Activated CD4-positive, CD25-positive, alpha-beta regulatory T cell treated with anti-CD3 and anti-CD28 coated beads, Interleukin-2, amount 50 U/mL, for 72 hours (primary cell): Measurements from ENCODE around the gene HNF4A.
"Not testable (repeated sequence)": the region's sequence is repeated elsewhere in the genome, so short reads cannot be mapped to it uniquely, and the experiment has no call there.

Source experiments
- DNase-seq: peaks from one replicate; pipeline ENCODE4 v3.0.0; 2021

The HNF4A gene

GRCh38 chr20:44355498-44356352, at the start of gene HNF4A:
Gene HNF4A (plus strand): TSS chr20:44355699. CDS start chr20:44355805, 106 bp downstream.
- no peak for DNase-seq

- no peak for DNase-seq
These were observed 48.6 kb upstream of the HNF4A start for GRCh38 chr20:44306927-44307326.

GRCh38 chr20:44309763-44310663, 45.5 kb upstream of the HNF4A start:
- no peak for DNase-seq

- peak; percentile 100 for DNase-seq
These were observed 44.5 kb upstream of the HNF4A start, which contains the start of gene FITM2 for GRCh38 chr20:44310664-44311639. Gene FITM2 (minus strand): TSS chr20:44311202. CDS start chr20:44311148, 54 bp downstream.

- no peak for DNase-seq
These were observed 40.6 kb upstream of the HNF4A start for GRCh38 chr20:44314870-44315269.

GRCh38 chr20:44319839-44320422, 35.6 kb upstream of the HNF4A start:
- no peak for DNase-seq

GRCh38 chr20:44324343-44324742, 31.2 kb upstream of the HNF4A start:
- DNase-seq, result no peak

- peak; percentile 35 for DNase-seq
These were observed 28.9 kb upstream of the HNF4A start for GRCh38 chr20:44326391-44327159.

- not testable (repeated sequence) for DNase-seq
These were observed 27.8 kb upstream of the HNF4A start for GRCh38 chr20:44327748-44328147.

- DNase-seq, result no peak
These were observed 27.1 kb upstream of the HNF4A start for GRCh38 chr20:44328428-44328827.

- DNase-seq, result no peak
These were observed 24.3 kb upstream of the HNF4A start for GRCh38 chr20:44331201-44331600.

GRCh38 chr20:44334306-44334705, 21.2 kb upstream of the HNF4A start:
- no peak for DNase-seq

GRCh38 chr20:44334709-44335108, 20.8 kb upstream of the HNF4A start:
- no peak for DNase-seq

GRCh38 chr20:44335675-44336074, 19.8 kb upstream of the HNF4A start:
- no peak for DNase-seq

GRCh38 chr20:44336086-44336485, 19.4 kb upstream of the HNF4A start:
- DNase-seq, result no peak

GRCh38 chr20:44336725-44337380, 18.6 kb upstream of the HNF4A start, which contains the start of gene R3HDML:
Gene R3HDML (plus strand): TSS chr20:44337043. CDS start chr20:44337158, 115 bp downstream.
- DNase-seq, result no peak

- no peak for DNase-seq
These were observed 13.3 kb upstream of the HNF4A start for GRCh38 chr20:44342248-44342647.

- no peak for DNase-seq
These were observed 12.3 kb upstream of the HNF4A start for GRCh38 chr20:44343162-44343675.

GRCh38 chr20:44344723-44345122, 10.8 kb upstream of the HNF4A start:
- no peak for DNase-seq

GRCh38 chr20:44345147-44345546, 10.4 kb upstream of the HNF4A start:
- no peak for DNase-seq
